Subcutaneous abdominal adipose tissue (tissue), 5 donors: ENCODE results near the gene FUT2.
A peak's percentile ranks its signal among the peaks of the same experiment; 100 is the strongest.

Experiments
- H3K27ac ChIP-seq: one replicate; pipeline ENCODE4 v1.7.0; 2013; ENCODE audit warnings: low read depth, mild to moderate bottlenecking, inconsistent platforms, low read length, moderate library complexity
- H3K27me3 ChIP-seq, 5 donors: one replicate each; pipeline ENCODE4 v1.7.0; 2013; ENCODE audit warnings: low read length in 5 of 5, inconsistent platforms in 1 of 5; ENCODE audit not compliant: control insufficient read depth in 5 of 5, insufficient read depth in 4 of 5
- H3K36me3 ChIP-seq, 5 donors: one replicate each; pipeline ENCODE4 v1.7.0; 2013; ENCODE audit warnings: low read length in 5 of 5; ENCODE audit not compliant: control insufficient read depth in 5 of 5, insufficient read depth in 5 of 5
- H3K4me1 ChIP-seq, 5 donors: one replicate each; pipeline ENCODE4 v1.7.0; 2013; ENCODE audit warnings: low read length in 5 of 5, mild to moderate bottlenecking in 3 of 5, moderate library complexity in 1 of 5; ENCODE audit not compliant: control insufficient read depth in 5 of 5, insufficient read depth in 5 of 5
- H3K4me3 ChIP-seq, 5 donors: one replicate each; pipeline ENCODE4 v1.7.0; 2013; ENCODE audit warnings: low read length in 5 of 5, low read depth in 1 of 5
- H3K9ac ChIP-seq, 5 donors: one replicate each; pipeline ENCODE4 v1.7.0; 2013; ENCODE audit warnings: low read length in 5 of 5, mild to moderate bottlenecking in 4 of 5, moderate library complexity in 3 of 5
- H3K9me3 ChIP-seq, 5 donors: one replicate each; pipeline ENCODE4 v1.7.0; 2013; ENCODE audit warnings: low read length in 5 of 5; ENCODE audit not compliant: control insufficient read depth in 5 of 5
- donor health status: healthy.
- donor health status: healthy.
- donor health status: healthy.
- donor health status: healthy.
- donor health status: healthy.

Gene FUT2

DNA sequence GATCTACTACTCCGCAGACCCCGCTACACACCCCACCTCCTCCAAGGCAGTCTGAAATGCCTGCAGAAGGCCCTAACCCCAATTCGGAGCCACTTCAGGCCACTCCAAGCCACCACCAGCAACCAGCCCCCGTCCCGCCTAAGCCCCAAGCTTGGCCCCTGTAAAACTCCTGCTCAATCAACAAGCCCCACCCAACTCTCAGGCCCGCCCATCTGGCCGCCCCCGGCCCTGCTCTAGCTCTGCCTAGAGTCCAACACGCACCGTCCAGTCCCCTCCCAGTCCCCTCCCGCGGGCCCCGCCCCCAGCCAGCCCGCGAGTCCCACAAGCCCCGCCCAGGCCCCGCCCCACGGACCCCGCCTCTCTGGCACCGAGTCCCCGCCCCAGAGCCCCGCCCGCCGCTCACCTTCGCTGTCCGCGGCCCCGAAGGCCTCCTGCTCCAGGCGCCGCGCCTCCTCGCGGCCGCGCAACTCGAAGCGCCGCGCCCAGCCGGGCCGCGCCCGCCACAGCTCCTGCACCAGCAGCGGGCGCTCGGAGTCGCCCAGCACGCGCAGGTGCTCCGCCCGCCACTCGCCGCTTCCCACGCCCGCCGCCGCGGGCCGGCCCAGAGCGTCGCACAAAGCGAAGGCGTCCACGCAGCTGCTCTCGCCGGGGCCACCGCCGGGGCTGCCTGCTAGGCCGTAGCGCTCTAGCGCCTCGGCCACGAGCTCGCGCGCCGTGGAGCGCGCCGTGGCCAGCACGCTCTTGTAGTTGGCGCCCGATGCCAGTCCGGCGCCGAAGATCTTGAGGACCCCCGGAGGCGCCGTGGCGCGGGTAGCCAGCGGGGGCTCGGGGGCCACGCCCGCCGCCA, 43.0 kb downstream of the FUT2 start:
- peaks cover 0 to 3% (median 0%) of the 10 kb centered on the region in 5 donors for H3K36me3 ChIP-seq
- H3K4me3 ChIP-seq, result peak overlapping the region; percentile 60 to 88 (median 64)
- H3K27ac ChIP-seq, result peak overlapping the region; percentile 30
- peak overlapping the region in 2 of 5 donors; percentile 51 to 86 for H3K9ac ChIP-seq
- peaks cover 0 to 10% (median 7%) of the 10 kb centered on the region in 5 donors for H3K27me3 ChIP-seq
- no peaks in the 10 kb centered on the region for H3K9me3 ChIP-seq
- peaks cover 2 to 38% (median 16%) of the 10 kb centered on the region in 5 donors for H3K4me1 ChIP-seq

DNA sequence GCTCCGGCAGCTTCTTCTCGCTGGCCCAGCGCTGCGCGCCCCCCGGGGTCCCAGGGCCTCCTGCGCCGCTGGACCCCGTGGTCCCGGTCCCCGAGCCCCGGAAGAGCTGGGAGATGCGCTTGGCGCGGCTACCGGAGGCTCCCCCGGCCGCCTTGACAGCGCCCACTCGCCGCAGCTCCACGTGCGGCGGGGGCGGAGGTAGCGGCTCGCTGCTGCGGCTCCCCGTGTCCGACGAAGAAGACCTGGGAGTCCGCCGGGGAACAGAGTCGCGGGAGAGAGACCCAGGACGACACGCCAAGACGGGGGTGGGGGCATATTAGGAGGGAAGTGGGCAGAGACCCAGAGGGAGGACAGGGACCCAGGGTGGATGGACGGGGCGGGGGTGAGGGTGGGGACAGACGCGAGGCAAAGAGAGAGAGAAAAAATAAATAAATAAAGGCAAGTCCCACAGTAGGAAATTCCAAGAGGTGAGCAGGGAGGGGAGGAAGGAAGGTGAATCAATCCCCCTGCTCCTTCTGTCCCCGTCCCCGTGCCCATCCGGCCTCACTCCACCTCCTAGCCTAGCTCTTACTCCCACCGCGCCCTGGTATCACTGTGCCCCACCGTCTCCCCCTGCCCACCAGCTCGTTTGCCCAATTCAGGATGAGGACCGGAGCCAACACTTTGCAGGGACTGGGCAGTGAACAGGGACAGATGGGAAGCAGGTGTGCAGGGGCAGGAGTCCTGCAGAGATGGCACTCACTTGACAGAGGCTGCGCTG, 43.8 kb downstream of the FUT2 start:
- Histone ChIP-seq H3K4me1 (peaks cover 2 to 38% (median 16%) of the 10 kb centered on the region in 5 donors), H3K27me3 (peaks cover 0 to 9% (median 7%) of the 10 kb centered on the region in 5 donors)

DNA sequence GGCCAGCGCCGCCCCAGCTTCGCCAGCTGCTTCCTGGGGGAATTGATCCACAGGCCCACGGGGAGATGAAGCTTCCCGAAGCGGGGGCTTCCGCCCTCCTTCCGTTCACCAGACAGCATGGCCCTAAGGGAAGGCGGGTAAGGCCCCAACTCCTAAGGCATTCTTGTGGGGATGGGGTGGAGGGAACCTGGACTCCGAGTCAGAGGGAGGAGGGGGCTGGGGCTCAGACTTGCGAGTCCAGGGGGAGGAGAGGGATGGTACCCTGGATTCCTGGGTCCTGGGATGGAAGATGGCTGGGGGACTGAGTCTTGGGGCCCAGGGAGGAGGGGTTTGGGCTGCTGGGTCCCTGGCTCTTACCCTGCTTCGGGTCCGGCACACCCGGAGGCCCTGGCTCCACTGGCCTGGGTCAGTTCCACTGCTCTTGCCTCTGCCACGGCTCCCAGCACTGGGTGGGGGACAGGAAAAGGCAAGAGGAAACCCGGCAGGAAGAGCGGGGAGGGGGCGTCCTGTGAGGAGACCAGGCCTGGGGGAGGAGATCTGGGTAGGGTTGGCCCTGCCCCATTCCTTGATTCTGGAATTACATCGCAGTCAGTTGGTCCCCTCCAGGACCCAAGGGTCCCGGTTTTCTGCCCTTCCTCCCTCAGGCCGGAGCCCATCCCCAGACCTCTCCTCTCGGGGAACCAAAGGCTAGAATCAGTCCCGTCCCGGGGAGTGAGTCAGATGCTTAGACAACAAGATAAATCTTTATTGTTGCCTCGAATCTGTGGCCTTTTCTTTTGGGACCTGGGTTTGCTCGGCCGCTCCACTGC, 44.6 kb downstream of the FUT2 start, which contains the start of gene RASIP1:
Gene RASIP1 (minus strand): TSS at position 447 of the 809 bp plus-strand sequence. CDS start 328 bp downstream, at position 119.
- Histone ChIP-seq H3K27me3 (peaks cover 0 to 4% (median 3%) of the 10 kb centered on the region in 5 donors), H3K4me3 (peak within 1 kb of the TSS; percentile 60 to 88 (median 66)), H3K9ac (peak within 1 kb of the TSS in 3 of 5 donors; percentile 67 to 86 (median 70)), H3K4me1 (peaks cover 2 to 38% (median 16%) of the 10 kb centered on the region in 5 donors), H3K36me3 (peaks cover 0 to 2% (median 0%) of the 10 kb centered on the region in 5 donors), H3K27ac (peak within 1 kb of the TSS; percentile 79), H3K9me3 (peaks cover 0 to 2% (median 0%) of the 10 kb centered on the region in 5 donors)

More for the DNA sequence above, 43.8 kb downstream of the FUT2 start:
- H3K9me3 ChIP-seq, result no peaks in the 10 kb centered on the region
- peak overlapping the region in 3 of 5 donors; percentile 67 to 86 (median 70) for H3K9ac ChIP-seq
- peak overlapping the region; percentile 79 for H3K27ac ChIP-seq
- peaks cover 0 to 3% (median 0%) of the 10 kb centered on the region in 5 donors for H3K36me3 ChIP-seq
- peak overlapping the region; percentile 60 to 88 (median 66) for H3K4me3 ChIP-seq

DNA sequence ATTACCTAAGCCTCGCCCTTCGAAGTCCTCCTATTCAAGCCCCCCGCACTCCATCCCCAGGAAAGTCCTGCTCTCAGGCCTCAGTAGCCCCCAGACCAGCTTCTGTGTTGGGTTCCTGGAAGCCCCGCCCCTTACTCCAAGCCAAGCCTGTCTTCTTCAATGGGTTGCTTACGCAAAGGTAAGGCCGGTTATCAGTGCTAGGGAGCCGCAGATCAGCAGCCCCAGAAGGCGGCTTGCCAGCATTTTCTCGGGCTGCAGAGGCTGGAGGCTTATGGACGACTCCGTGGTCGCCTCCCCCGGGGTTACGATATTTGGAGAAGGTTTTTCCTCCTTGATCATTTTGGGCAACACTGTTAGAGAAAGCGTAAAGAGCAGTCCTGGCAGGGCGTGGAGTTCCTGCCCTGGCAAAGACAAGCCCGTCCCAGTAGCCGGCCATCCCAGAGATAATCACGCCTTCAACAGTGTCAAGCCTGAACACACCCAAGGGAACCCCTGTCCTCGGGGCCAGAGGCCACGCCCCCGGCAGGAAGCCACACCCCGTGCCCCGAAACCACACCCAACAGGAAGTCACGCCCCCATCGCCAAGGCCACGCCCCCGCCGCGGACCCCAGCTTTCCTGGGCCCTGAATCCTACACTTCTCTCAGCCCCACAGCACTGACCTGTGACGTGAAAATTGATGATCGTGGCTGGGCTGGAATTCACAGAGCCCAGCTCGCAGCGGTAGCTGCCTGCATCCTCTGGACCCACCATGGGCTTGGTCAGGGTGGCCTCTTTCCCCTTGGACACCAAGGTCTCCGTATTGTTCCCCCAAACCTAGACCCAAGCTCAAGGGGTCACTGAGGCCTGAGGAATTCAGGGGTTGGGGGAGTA, 45.6 kb downstream of the FUT2 start:
- H3K9me3 ChIP-seq, result peaks cover 0 to 3% (median 0%) of the 10 kb centered on the region in 5 donors
- peak overlapping the region; percentile 79 for H3K27ac ChIP-seq
- H3K9ac ChIP-seq, result peak overlapping the region in 3 of 5 donors; percentile 6 to 86 (median 55)
- H3K4me1 ChIP-seq, result peaks cover 2 to 41% (median 16%) of the 10 kb centered on the region in 5 donors
- H3K36me3 ChIP-seq, result peaks cover 0 to 1% (median 0%) of the 10 kb centered on the region in 5 donors
- H3K4me3 ChIP-seq, result peak overlapping the region in 3 of 5 donors; percentile 64 to 88 (median 75)
- H3K27me3 ChIP-seq, result peaks cover 0 to 9% (median 7%) of the 10 kb centered on the region in 5 donors

DNA sequence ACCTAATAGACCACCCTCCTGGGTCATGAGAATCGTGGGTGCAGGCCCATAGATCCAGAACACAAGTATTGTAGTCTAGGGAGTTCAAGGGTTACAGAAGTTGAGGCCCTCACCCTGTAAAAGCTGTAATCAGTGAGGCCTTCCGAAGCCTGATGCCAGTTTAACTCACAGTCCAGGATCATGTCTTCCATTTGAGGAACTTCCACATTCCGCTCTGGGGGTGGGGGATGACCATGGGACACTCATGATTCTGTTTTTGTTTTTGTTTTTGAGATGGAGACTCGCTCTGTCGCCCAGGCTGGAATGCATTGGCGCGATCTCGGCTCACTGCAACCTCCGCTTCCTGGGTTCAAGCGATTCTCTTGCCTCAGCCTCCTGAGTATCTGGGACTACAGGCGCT, 46.3 kb downstream of the FUT2 start:
- H3K27me3 ChIP-seq, result peaks cover 0 to 15% (median 7%) of the 10 kb centered on the region in 5 donors
- peaks cover 0 to 3% (median 0%) of the 10 kb centered on the region in 5 donors for H3K9me3 ChIP-seq
- H3K27ac ChIP-seq, result peak overlapping the region; percentile 79
- H3K9ac ChIP-seq, result no peak overlapping the region
- no peak overlapping the region for H3K4me3 ChIP-seq
- peaks cover 2 to 47% (median 20%) of the 10 kb centered on the region in 5 donors for H3K4me1 ChIP-seq
- no peaks in the 10 kb centered on the region for H3K36me3 ChIP-seq

DNA sequence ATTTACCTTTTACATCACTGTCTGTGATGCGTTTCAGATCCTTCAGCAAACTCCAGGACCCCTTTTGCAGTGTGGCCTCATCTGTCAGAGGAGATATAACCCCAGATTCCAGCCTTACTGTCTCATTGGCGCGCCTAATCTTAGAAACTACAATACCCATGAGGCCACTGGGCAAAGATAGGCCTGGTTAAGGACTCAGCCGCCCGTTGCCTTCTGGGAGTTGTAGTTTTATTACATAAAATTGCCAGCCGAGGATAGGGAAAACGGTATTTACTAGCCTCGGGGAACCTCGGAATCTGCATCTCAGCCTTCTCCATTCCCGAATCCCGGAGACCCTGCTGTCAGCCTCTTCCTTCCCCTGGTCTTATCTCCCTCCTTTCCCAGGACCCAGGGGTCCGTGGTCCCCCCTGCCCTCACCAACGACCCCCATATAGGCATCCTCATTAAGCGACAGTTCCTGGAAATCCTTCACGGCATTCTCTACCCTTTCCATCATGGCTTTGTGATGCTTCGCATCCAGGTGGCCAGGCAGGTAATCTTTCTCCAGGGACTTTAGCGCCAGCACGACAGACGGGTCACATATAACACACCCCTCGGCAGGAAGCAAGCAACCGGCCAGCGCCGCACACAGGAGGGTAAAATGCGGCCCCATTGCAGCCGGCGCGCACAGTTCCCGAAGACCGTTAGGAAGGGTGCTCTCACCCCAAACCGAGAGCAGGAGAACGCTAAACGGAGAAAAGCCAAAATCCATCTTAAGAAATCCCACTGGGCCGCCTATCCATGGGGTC, 49.6 kb downstream of the FUT2 start:
- Histone ChIP-seq H3K27me3 (peaks cover 2 to 15% (median 5%) of the 10 kb centered on the region in 5 donors), H3K27ac (no peak overlapping the region), H3K4me1 (peaks cover 0 to 33% (median 10%) of the 10 kb centered on the region in 5 donors), H3K36me3 (peaks cover 0 to 7% (median 3%) of the 10 kb centered on the region in 5 donors), H3K9me3 (peaks cover 0 to 3% (median 0%) of the 10 kb centered on the region in 5 donors), H3K9ac (no peak overlapping the region), H3K4me3 (no peak overlapping the region)

DNA sequence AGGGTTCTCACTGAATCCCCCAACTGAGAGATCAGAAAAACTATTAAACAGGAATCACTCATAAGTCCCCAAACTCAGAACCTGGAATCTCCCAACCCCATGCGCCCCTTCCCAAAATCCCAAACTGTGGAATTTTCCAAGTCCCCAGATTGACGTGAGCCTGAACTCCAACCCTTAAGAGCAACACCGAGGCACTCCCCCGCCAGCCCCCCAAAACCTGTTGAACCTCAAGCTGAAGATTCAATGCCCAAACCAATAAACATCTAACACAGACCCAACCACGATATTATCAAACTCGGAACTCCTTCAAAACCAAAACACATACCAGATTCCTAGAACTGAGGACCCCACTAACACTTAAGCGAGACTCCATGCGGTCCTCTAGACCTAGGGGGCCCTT, 50.3 kb downstream of the FUT2 start:
- peak overlapping the region in 1 of 5 donors; percentile 49 for H3K4me3 ChIP-seq
- peaks cover 0 to 10% (median 5%) of the 10 kb centered on the region in 5 donors for H3K36me3 ChIP-seq
- H3K9ac ChIP-seq, result no peak overlapping the region
- peaks cover 0 to 35% (median 7%) of the 10 kb centered on the region in 5 donors for H3K4me1 ChIP-seq
- H3K27me3 ChIP-seq, result peaks cover 6 to 17% (median 9%) of the 10 kb centered on the region in 5 donors
- H3K9me3 ChIP-seq, result peaks cover 0 to 3% (median 0%) of the 10 kb centered on the region in 5 donors
- H3K27ac ChIP-seq, result peak overlapping the region; percentile 74
